Gastroesophageal sphincter (tissue), 4 donors: ENCODE data around the gene MORC4. TPM values are rescaled to one million over a fixed set of nuclear protein-coding genes. Genes with fewer than 3 reads are reported as not detected.

Experiments used
- ATAC-seq: fragments of 150-250 bp; one replicate; pipeline ENCODE4 v1.9.1; 2016; ENCODE audit warnings: mild to moderate bottlenecking, moderate library complexity
- H3K27ac ChIP-seq, 4 donors: fragments of 200-600 bp; sonication (generic) in 3 of 4; 1 replicate in 3 of 4; 2 replicates in 1 of 4; pipeline ENCODE4 v1.5.1; 2016 to 2019
- H3K27me3 ChIP-seq: fragments of 200-600 bp; sonication (generic); one replicate; pipeline ENCODE4 v1.5.1; 2019
- H3K36me3 ChIP-seq, 2 donors: fragments of 200-600 bp; sonication (generic); one replicate each; pipeline ENCODE4 v1.5.1; 2019; ENCODE audit warnings: control low read depth in 1 of 2
- H3K4me1 ChIP-seq, 3 donors: fragments of 200-600 bp; sonication (generic); 1 replicate in 2 of 3; 2 replicates in 1 of 3; pipeline ENCODE4 v1.5.1; 2016 to 2019; ENCODE audit warnings: control low read depth in 2 of 3
- H3K4me3 ChIP-seq, 2 donors: fragments of 200-600 bp; sonication (generic); one replicate each; pipeline ENCODE4 v1.5.1; 2019; ENCODE audit warnings: mild to moderate bottlenecking in 1 of 2, moderate library complexity in 1 of 2
- H3K9me3 ChIP-seq, 3 donors: fragments of 200-600 bp; sonication (generic); one replicate each; pipeline ENCODE4 v1.5.1; 2017 to 2019; ENCODE audit warnings: control low read depth in 2 of 3
- CTCF ChIP-seq, 4 experiments: fragments of 200-600 bp in 2 of 4; fragments of 450-650 bp in 2 of 4; sonication (generic) in 1 of 4; IDR thresholded peaks; one replicate each; pipeline ENCODE4 v1.5.1; 2017 to 2019; ENCODE audit warnings: antibody characterized with exemption in 4 of 4, mild to moderate bottlenecking in 2 of 4, moderate library complexity in 2 of 4
- EP300 ChIP-seq: sonication (generic); formaldehyde crosslinking; IDR thresholded peaks from one replicate; pipeline ENCODE4 v1.6.1; 2017; ENCODE audit warnings: antibody characterized with exemption, mild to moderate bottlenecking
- POLR2A ChIP-seq, 2 donors: fragments of 450-650 bp; IDR thresholded peaks; one replicate each; pipeline ENCODE4 v1.6.1; 2017; ENCODE audit warnings: antibody characterized with exemption in 2 of 2, mild to moderate bottlenecking in 2 of 2, moderate library complexity in 1 of 2
- POLR2AphosphoS5 ChIP-seq: sonication (generic); formaldehyde crosslinking; IDR thresholded peaks from one replicate; pipeline ENCODE4 v1.6.1; 2017; ENCODE audit warnings: antibody characterized with exemption
- WGBS, 2 donors: methylation state at CpG; one replicate each; pipeline ENCODE4 v1.1.5; 2018; ENCODE audit warnings: low coverage in 1 of 2; 5-methylcytosine and 5-hydroxymethylcytosine counted together
- total RNA-seq, 4 donors: library from RNA; depleted of rRNA; stranded (reverse); fragments of >200 nt; gene quantifications; one replicate each; pipeline ENCODE4 v1.1.0, GENCODE V29; 2016

The MORC4 gene
- total RNA-seq, 4 donors from 2014 or later, result 10.7 to 19.5 (median 15.4) TPM

- H3K4me3 ChIP-seq, result no peak overlapping the region
- H3K9me3 ChIP-seq, result no peaks in the 10 kb centered on the region
- no CpG with 5 or more reads among the region's 4 CpGs for WGBS, 2 donors
- H3K27ac ChIP-seq, result no peak overlapping the region
- no peaks in the 10 kb centered on the region for H3K27me3 ChIP-seq
- TF ChIP-seq EP300, result no peak
- no peak for TF ChIP-seq POLR2A (IDR thresholded peaks at IDR 0.05)
- no peak for TF ChIP-seq CTCF (IDR thresholded peaks at IDR 0.05)
- TF ChIP-seq POLR2AphosphoS5, result no peak
- ATAC-seq, result no peak
- H3K4me1 ChIP-seq, result no peaks in the 10 kb centered on the region
- peaks cover 0 to 35% of the 10 kb centered on the region in 2 donors for H3K36me3 ChIP-seq
Observed at GRCh38 chrX:106954041-106954440, 46.0 kb downstream of the MORC4 start.

GRCh38 chrX:106952988-106953387, 47.0 kb downstream of the MORC4 start:
- no peak overlapping the region for H3K4me3 ChIP-seq
- WGBS, 2 donors, result 0 to 50% methylated on average over 1 of the region's 1 CpG
- TF ChIP-seq POLR2A (IDR thresholded peaks at IDR 0.05) (no peak), CTCF (IDR thresholded peaks at IDR 0.05) (peak in 3 of 4 experiments; percentile 11 to 39 (median 31))
- no peaks in the 10 kb centered on the region for H3K27me3 ChIP-seq
- H3K36me3 ChIP-seq, result peaks cover 0 to 33% of the 10 kb centered on the region in 2 donors
- no peaks in the 10 kb centered on the region for H3K4me1 ChIP-seq
- H3K27ac ChIP-seq, result no peak overlapping the region
- no peak for ATAC-seq
- no peaks in the 10 kb centered on the region for H3K9me3 ChIP-seq

GRCh38 chrX:106952538-106952937, 47.5 kb downstream of the MORC4 start:
- Histone ChIP-seq H3K27ac (no peak overlapping the region), H3K27me3 (no peaks in the 10 kb centered on the region), H3K9me3 (no peaks in the 10 kb centered on the region), H3K4me3 (no peak overlapping the region), H3K36me3 (peaks cover 0 to 29% of the 10 kb centered on the region in 2 donors), H3K4me1 (no peaks in the 10 kb centered on the region)
- WGBS, 2 donors, result 83 to 100% methylated on average over 2 of the region's 2 CpGs
- no peak for ATAC-seq
- no peak for TF ChIP-seq POLR2AphosphoS5
- no peak for TF ChIP-seq POLR2A (IDR thresholded peaks at IDR 0.05)
- TF ChIP-seq CTCF (IDR thresholded peaks at IDR 0.05), result no peak
- no peak for TF ChIP-seq EP300

GRCh38 chrX:106952089-106952488, 47.9 kb downstream of the MORC4 start:
- H3K4me3 ChIP-seq, result no peak overlapping the region
- no peaks in the 10 kb centered on the region for H3K27me3 ChIP-seq
- no peak for TF ChIP-seq EP300
- no peak for TF ChIP-seq POLR2A (IDR thresholded peaks at IDR 0.05)
- TF ChIP-seq CTCF (IDR thresholded peaks at IDR 0.05), result no peak
- TF ChIP-seq POLR2AphosphoS5, result no peak
- 20 to 72% methylated on average over 1 to 3 of the region's 3 CpGs for WGBS, 2 donors
- no peaks in the 10 kb centered on the region for H3K4me1 ChIP-seq
- peaks cover 0 to 28% of the 10 kb centered on the region in 2 donors for H3K36me3 ChIP-seq
- H3K9me3 ChIP-seq, result no peaks in the 10 kb centered on the region
- no peak for ATAC-seq
- H3K27ac ChIP-seq, result no peak overlapping the region

GRCh38 chrX:106951230-106951629, 48.8 kb downstream of the MORC4 start:
- Histone ChIP-seq H3K4me1 (no peaks in the 10 kb centered on the region), H3K4me3 (no peak overlapping the region), H3K36me3 (peaks cover 0 to 28% of the 10 kb centered on the region in 2 donors), H3K27me3 (no peaks in the 10 kb centered on the region), H3K9me3 (no peaks in the 10 kb centered on the region), H3K27ac (no peak overlapping the region)
- TF ChIP-seq CTCF (IDR thresholded peaks at IDR 0.05), result no peak
- no peak for TF ChIP-seq POLR2AphosphoS5
- no peak for TF ChIP-seq POLR2A (IDR thresholded peaks at IDR 0.05)
- no peak for TF ChIP-seq EP300
- 75 to 80% methylated on average over 1 to 2 of the region's 6 CpGs for WGBS, 2 donors
- ATAC-seq, result no peak
